NK-92 treated with Interleukin-12 subunit alpha and Interleukin-12 subunit beta, amount 100 ng/mL, for 24 hours (cell line): ENCODE measurements around the gene UGT1A10.

ENCODE experiments used
- DNase-seq: peaks from one replicate; lab custom pipeline; 2025; lab: John Stamatoyannopoulos, UW

UGT1A10 gene

DNA sequence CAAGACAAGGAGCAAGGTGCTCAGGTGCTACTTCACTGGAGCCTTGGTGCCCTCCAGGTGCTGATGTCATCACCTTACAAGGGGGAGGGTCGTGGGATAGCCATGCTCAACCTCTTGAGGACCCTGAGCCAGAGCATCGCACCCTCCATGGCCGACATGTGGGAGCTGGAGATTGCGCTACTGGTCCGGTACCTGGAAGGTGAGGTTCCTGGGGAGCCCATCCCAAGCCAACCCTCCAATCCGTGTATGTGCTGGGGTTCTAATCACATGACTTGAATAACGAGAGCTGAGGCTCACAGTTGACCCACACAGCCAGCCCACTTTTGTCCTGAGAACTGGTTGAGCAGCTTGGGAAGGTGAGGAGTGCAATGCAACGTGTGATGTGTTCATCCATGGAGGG, 167.7 kb downstream of the UGT1A10 start:
- no peak for DNase-seq

DNA sequence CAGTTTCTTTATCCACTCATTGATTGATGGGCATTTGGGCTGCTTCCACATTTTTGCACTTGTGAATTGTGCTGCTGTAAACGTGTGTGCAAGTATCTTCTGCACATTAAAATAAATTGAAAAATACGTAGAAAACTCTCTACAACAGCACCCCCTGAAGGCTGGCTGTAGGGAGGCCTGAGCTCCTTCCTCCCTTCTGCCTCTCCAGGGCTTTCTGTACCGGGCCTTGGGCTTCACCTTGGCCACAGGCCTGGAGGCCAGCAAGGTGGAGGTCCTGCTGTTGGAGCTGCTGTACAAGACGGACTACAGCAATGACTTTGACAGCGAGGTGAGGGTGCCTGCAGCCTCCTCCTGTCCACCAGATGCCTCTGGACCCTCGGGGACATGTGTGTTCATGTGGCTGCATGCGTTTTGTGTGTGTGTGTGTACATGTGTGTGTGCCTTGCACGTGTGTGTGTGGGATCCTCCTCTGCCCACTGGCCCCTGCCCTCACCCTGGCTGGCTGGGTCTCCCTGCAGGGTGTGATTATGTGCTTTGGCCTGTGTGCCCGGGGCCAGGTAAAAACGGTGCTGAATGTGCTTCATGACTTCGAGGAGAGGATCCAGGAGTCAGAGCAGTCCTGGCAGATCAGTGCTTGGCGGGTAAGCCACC, 171.1 kb downstream of the UGT1A10 start:
- DNase-seq, result no peak

DNA sequence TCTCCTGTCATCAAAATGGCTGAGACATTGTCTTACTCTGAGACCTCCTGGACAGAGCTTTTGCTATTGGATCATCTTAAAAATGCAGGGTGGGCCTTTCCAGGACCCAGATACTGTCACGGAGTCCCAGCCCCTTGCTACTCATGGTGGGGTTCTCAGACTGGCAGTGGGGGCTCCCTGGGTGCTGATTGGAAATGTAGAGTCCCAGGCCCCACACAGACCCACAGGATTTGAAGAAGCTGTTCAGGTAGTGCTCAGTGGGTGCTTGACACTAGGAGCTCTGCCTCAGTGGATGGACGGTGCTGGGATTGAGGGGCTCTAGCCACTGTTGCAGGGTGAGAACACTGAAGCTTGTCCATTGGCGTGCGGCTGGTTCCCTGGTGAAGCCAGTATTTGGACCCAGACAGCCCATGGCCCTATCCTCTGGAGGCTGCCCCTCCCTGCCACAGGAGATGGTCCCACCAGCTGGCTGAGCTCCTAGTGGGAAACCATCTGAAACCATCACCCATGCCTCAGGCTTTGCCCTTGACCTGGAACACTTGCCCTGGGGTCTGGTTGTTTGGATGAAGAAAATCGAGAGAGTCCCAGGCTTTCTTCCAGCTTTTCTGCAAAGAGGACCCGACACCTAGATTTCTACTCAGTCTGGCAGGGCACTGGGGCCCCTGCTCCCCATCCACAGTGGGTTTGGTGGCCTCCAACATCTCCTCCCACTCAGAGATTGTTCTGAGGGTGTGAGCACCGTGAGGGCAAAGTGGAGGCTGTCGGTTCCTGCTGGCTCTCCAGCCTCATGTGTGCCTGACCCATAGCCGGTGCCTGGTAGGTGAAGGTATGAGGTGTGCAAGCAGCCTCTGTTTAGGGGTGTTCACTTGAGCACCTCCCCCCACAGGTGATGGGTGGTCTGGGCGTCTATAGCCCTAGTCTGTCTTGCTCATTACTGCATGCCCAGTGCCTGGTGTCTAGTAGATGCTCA, 172.0 kb downstream of the UGT1A10 start:
- no peak for DNase-seq

DNA sequence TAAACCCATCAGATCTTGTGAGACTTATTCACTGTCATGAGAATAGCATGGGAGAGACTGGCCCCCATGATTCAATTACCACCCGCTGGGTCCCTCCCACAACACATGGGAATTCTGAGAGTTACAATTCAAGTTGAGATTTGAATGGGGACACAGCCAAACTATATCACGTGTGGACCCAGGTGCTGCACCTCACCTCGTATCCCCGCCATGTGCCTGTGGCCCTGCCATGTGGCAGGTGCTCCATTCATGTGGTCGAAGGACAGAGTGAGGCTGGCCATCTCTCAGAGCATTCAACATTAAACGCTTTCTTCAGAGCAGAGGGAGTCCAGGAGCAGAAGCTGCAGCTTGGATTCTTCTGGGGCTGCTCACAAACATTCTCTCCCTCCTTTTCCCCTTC, 174.1 kb downstream of the UGT1A10 start:
- no peak for DNase-seq

DNA sequence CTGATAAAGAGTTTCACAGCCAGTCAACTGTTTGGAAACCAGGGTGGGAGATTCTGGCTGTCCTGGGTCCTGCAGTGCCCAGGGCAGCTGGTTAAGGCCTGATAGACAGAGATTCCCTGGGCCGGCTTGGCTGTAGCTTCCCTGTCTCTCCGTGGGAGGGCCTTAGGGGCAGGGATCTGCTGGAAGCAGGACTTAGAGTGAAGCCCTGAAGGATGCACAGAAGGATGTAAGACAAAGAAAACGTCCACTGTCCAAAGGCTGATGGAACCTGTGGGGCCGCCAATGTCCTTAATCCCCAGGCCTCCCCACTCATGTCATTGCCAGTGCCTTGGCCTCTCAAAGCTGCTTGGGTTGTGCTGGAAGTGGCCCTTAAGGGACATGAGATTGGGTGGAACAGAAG, 174.8 kb downstream of the UGT1A10 start:
- no peak for DNase-seq

DNA sequence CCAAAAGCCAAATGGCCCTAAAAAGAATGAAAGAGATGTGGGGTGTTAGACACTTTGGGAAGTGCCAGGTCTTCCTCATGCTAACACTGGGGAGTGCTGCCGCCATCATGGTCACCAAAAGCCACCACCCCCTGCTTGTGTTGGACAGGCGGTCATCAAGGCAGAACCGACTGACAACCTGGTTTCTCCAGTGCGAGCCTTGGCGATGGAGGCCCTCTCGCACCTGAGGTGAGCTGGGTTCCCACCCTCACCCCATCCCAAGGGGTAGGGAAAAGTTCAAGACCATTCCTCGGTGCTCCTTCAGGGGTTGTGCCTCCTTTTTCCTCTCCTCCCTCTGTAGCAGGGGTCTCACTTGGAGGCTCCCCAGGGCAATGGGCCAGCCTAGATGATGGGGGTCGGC, 175.5 kb downstream of the UGT1A10 start:
- no peak for DNase-seq

DNA sequence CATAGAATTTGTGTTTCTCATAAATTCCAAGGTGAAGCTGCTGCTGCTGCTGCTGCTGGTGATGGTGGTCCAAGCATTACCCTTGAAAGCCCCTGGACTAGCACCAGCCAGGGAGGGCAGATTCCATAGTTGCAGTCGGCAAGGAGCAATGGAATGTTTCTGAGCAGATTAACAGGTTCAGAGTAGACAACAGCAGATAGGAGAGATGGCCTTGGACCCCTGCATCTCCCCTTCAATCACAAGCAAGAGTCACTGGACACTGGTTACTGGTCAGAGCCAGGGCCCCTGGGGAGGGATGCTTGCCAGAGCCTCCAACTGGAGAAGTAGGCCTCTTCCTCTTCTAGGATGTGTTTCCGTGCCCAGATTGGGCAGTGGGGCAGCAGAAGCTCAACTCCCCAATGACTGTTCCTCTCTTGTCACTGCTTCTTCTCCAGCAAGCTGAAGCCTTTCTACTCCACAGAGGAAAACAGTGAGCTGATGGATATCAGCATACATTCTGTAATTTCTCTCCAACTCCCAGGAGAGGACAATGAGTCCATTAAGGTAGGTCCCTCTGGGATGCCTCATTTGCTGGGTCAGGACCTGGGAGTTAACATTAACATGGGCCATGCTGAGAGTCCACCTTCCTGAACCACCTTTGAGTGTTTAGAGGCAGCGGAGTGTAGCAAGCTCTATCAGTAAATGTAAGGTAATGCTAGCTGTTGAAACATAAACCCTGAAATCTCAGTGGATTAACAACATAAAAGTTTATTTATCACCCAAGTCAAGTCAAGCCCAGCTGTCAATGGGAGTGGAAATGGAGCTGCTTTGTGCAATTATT, 177.2 kb downstream of the UGT1A10 start:
- no peak for DNase-seq

DNA sequence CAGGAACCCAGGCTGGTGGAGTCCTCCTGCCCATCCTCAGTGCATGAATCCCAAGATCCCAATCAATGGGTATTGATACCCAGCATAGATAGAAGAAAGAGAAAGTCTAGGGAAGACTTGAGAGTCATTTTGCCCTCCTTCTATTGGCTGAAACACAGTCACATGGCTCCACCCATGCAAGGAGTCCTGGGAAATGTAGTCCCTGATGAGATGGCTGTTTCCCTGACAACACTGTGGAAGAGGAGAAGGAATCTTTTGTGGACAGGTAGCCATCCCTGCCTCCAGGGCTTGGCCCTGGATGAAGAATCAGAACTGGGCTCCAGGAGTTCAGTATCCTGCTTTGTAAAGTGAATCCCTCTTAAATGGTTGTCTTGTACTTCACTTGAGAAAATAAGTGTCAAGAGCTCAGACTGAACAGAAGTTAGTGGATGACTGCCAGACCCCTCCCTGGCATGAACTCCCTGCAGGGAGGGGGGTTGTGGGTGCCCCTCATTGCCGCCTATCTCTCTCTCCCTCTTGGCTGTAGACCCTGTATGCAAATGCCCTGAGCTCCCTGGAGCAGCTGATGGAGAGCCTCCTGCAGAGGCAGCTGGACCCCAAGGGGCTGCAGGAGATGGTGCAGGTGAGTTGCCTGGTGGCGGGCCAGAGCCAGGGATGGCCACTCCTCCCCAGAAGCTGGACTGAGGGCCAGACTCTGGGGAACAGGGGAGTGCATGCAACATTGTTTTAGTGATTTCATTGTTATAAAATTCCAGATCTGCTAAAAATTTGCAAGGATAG, 178.0 kb downstream of the UGT1A10 start:
- DNase-seq, result no peak

DNA sequence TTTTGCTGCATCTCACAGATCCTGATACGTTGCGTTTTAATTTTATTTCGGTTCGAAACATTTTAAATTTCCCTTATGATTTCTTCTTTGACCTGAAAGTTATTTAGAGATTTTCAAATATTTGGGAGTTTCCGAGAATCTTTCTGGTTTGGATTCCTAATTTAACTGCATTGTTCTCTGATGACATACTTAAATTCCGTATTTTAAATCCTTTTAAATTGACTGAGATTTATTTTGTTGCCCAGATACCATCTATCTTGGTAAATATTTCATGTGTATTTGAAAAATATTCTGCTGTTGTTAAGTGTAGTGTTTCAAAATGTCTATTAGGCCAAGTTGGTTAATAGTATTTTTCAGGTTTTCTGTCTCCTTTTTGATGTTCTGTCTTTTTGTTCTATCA, 179.6 kb downstream of the UGT1A10 start:
- DNase-seq, result no peak

DNA sequence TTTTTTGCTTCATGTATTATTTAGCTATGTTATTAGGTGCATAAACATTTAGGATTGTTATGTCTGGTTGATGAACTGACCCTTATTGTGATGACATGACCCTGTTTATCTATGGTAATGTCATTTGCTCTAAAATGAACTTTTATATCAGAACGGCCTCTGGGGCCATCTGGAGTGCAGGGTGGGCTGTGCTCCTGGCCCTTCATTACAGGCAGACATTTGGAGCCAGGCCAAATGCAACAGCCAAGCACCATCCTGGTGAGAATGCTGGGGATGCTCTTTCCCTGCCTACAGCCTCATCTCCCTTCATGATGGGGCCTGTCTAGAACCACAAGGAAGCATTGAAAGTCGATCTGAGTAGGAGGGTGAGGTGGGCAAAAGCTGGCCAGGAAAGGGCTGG, 180.1 kb downstream of the UGT1A10 start:
- no peak for DNase-seq

DNA sequence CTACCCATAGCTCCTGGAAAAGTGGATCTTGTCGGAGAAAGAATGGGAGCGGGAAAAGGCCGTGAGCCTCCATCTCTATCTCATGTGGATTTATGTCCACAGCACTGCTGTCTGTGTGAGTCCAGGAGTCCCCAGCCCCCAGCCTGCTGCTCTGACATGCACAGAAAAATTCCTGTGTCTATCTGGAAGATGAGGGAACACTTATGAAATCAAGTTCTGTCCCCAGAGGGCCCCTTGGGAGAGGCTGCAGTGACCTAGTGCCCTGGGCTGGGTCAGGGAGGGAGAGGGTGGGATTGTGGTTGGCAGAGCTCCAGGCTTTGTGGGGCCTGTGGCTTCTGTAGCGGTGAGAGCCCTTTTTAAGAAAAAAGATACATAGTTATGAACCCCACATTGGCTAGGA, 180.5 kb downstream of the UGT1A10 start:
- DNase-seq, result no peak

DNA sequence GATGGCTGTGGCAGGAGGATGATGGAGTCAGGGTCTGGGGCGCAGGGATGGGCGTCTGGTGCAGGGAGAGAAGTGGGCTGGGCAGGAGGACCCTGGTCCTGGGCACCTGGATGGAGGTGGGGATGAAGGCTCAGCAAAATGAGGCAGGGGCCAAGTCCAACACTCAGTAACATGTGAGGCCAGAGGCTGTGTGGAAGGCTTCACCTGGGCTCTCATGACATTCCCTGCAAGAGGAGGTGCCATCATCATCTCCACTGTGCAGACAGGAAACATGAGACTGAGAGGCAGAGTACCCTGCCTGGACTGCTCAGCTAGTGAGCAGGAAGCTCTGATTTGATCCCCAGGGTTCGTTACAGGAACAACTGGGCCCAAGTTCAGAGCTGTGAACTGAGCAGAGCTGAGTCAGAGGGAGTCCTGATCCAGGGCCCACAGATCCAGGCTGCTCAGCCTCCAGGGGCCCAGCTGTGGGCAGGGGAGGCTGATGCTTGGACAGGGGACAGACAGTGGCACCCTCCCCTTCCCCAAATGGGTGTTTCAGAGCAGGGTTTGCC, 181.2 kb downstream of the UGT1A10 start:
- DNase-seq, result no peak

DNA sequence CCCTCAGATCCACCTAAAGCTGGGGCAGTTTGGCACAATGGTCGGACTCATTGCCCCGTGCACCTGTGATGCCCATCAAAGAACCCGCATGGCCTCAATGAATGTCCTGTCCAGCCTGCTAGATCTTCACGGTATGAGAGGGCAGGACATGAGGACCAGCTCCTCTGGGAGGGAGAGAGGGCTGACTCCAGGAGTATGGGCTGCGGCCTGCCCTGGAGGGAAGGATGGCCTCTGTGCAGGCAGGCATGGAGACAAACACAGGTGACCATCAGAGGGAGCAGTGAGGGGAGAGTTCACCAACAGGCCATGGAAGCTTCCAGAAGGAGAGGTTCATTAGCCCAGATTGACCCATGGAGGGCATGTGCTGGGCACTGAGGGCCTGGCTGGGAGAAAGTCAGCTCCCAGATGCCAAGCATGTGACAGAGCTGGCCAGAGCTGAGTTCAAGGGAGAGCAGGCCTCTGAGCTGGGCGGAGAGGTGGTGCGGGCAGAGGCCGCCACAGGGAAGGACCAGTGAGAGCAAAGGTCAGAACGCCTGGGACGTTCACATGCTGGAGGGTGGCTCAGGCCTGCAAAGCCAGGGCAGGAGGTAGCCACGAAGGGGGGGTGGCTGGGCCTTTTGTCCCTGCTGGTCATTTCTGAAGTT, 181.9 kb downstream of the UGT1A10 start:
- no peak for DNase-seq

DNA sequence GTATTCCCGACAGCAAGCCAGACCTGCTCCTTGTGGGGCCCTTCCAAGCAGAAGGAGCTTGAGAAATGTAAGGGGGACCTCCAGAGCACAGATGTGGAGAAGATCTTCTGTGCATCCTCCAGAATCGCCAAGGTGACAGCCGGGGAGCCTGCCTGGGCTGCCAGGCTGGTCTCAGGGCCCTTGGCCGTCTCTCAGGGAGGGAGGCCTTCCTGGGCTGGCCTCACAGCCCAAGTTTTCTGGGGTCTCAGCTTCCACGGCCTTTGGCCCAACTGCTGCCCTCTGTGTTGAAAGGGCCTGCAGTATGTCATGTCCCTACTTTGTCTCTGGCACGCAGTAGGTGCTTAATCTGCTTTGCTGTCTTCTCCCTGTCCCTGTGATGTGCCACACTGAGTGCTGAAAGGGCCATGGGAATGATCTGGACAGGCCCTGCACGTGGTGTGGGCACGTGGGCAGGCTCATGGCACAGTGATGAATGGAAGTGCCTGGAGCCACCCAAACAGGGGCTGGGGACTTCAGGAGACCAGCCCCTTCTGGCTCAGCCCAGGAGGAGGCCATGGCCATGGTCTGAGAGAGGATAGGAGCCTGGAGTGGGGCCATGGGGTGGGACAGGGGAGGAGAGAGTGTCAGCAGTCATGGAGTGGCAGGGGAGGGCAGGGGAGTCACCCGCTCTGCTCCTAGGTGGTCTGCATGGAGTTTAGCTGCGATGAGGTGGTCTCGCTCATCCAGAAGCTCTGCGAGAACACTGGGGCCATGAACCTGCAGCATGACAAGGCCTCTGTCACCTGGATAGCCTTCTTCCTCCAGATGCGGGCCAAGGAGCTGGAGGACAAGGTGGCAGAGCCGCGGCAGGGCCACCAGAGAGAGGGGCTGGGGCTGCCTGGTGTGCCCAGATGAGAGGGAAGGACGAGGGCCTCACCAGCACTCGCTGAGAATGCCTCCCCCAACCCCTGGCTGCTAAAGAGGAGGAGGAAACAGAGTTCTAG, 182.7 kb downstream of the UGT1A10 start:
- no peak for DNase-seq

DNA sequence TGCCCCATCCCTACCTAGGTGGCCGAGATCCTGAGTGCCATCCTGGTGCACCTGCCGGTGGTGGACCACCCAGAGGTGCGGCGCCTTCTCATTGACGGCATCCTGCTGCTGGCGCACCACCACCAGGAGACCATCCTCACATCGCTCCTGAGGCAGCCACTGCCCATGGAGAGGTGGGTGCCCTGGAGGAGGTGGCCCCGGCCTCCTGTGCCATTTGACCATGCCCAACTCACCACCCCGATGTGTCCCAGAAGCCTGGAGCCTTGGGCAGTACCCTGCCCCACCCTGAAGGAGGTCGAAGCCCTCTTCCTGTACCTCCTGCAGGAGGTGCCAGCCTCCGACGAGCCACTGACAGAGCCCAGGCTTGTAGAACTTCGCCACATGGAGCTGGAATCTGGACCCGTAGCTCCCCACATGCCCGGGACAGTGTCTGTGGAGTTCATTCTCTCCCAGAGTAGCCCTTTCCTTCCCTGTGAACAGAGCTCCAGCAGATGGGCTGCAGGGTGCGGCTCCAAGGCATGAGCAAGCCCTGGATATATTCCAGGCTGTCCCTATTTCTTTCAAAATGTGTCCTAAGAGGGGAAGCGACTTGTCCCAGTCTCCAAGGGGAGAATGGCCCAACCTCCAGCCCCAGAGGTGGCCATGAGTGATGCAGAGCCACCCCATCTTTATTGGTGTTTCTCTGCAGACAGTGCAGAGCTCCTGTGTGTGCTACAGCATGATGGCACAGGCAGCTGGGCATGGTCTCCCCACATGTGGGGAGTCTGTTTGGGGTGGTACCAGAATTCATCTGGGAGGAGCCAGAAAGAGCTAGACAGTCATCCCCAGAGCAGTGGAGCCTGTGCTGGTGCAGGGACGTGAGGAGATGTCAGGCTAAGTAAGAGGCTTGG, 183.9 kb downstream of the UGT1A10 start:
- no peak for DNase-seq

DNA sequence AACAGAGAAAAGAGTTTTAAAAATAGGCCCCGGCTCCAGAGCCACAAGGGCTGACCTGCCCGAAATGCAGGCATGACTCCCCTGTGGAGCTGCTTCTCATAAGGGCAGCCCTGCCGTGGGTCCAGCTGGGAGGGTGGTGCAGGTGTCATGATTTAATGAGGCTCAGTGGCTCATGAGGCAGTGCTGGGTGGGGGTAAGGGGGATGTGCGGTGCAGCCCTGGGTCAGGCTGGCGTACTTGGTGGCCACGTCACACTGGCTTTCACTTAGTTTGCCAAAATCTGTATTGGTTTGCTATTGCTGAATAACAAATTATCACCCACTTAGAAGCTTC, 184.5 kb downstream of the UGT1A10 start:
- DNase-seq, result no peak

DNA sequence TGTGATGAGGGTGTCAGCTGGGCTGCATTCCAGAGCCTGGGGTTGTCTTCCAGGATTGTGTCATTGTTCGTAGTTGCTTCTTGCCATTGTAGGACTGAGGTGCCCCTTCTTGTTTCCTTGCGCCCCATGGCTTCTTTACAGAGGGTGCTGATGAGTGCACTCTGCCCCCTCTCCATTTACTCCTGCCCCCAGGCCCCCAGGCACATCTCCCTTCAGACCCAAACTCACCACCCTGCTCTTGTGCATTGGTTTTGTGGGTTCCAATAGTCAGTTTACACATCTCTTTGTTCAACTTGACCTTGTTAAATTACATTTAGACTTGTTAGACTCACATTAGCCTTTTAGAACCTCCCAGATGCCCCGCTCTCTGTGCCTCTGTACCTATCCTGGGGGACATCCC, 184.9 kb downstream of the UGT1A10 start:
- DNase-seq, result no peak

DNA sequence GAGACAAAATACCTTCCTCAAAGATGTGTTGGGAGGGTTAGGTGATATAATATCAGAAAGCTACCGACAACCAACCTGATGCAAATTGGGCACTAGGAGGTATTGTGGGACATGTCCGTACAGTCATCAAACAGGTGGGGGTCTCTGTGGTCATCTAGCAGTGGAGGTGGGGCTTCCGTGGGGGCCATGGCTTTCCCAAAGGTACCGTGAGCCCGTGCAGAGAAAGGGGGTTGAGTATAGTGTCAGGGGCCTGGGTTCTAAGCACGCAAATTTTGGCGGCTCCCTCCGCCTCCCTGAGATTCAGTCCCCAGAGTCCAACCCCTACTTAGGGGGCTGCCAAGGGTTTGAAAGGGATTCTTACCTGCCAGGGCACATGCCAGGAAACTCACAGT, 185.5 kb downstream of the UGT1A10 start:
- no peak for DNase-seq
